IMR-90 (cell line): ENCODE results near the gene CXXC4.

Source experiments
- BHLHE40 ChIP-seq: fragments of 150-350 bp; IDR thresholded peaks from 2 replicates; pipeline ENCODE4 v1.6.1; 2016; ENCODE audit warnings: mild to moderate bottlenecking, low read depth, low read length
- CTCF ChIP-seq: conservative IDR thresholded peaks from 2 replicates; pipeline ENCODE4 v1.5.1; 2012; ENCODE audit warnings: mild to moderate bottlenecking, low read depth, low read length, improper control_type of control experiment
- ELK1 ChIP-seq: fragments of 150-350 bp; IDR thresholded peaks from 2 replicates; pipeline ENCODE4 v1.6.1; 2016; ENCODE audit warnings: low read depth, mild to moderate bottlenecking, low read length, moderate library complexity, borderline replicate concordance
- MAFK ChIP-seq: IDR thresholded peaks from 2 replicates; pipeline ENCODE4 v1.6.1; 2012; ENCODE audit warnings: low read depth, low read length, improper control_type of control experiment
- MXI1 ChIP-seq: IDR thresholded peaks from 2 replicates; pipeline ENCODE4 v1.6.1; 2012; ENCODE audit warnings: low read depth, mild to moderate bottlenecking, low read length, moderate library complexity, borderline replicate concordance
- NFE2L2 ChIP-seq: fragments of 150-350 bp; IDR thresholded peaks from 2 replicates; pipeline ENCODE4 v1.6.1; 2016; ENCODE audit warnings: low read depth, mild to moderate bottlenecking, low read length
- POLR2A ChIP-seq: IDR thresholded peaks from 2 replicates; pipeline ENCODE4 v1.6.1; 2012; ENCODE audit warnings: mild to moderate bottlenecking, low read depth, low read length
- RFX5 ChIP-seq: IDR thresholded peaks from 2 replicates; pipeline ENCODE4 v1.8.0; 2012; ENCODE audit warnings: low read depth, mild to moderate bottlenecking, low read length, moderate library complexity
- SMC3 ChIP-seq: fragments of 150-350 bp; IDR thresholded peaks from 2 replicates; pipeline ENCODE4 v1.6.1; 2016; ENCODE audit warnings: low read depth, mild to moderate bottlenecking, antibody characterized with exemption, low read length, moderate library complexity
- USF2 ChIP-seq: fragments of 150-350 bp; IDR thresholded peaks from 2 replicates; pipeline ENCODE4 v1.6.1; 2017; ENCODE audit warnings: mild to moderate bottlenecking, antibody characterized with exemption, low read length, low read depth

- TF ChIP-seq MXI1 (no peak), CTCF (no peak), POLR2A (no peak), SMC3 (no peak), USF2 (no peak), BHLHE40 (no peak), NFE2L2 (no peak), ELK1 (no peak), MAFK (no peak), RFX5 (no peak)
These were observed 4.5 kb downstream of the CXXC4 start for GRCh38 chr4:104490096-104490769.
